Epithelial cell of esophagus (primary cell): ENCODE measurements around the gene MRTFA.

Source experiments
- DNase-seq: peaks from one replicate; pipeline ENCODE4 v3.0.0; 2010; ENCODE audit warnings: low read depth
- H3K4me3 ChIP-seq: 2 replicates; pipeline ENCODE4 v1.5.1; 2011; ENCODE audit warnings: mild to moderate bottlenecking, low read length, control low read depth
- CTCF ChIP-seq: IDR thresholded peaks from 2 replicates; pipeline ENCODE4 v1.5.1; 2011; ENCODE audit warnings: low read depth, mild to moderate bottlenecking, low read length, control low read depth, inconsistent platforms; ENCODE audit not compliant: insufficient read depth; ENCODE audit errors: missing control alignments

MRTFA gene

GRCh38 chr22:40426594-40427333 is 209.8 kb downstream of the MRTFA start:
- DNase-seq = no peak
- no peak for TF ChIP-seq CTCF
- H3K4me3 ChIP-seq = no peak overlapping the region

- no peak for TF ChIP-seq CTCF
- H3K4me3 ChIP-seq = no peak overlapping the region
- DNase-seq = no peak
Observed at GRCh38 chr22:40425082-40425481, 211.4 kb downstream of the MRTFA start.

- no peak overlapping the region for H3K4me3 ChIP-seq
- no peak for TF ChIP-seq CTCF
- DNase-seq = no peak
Observed at GRCh38 chr22:40423882-40424640, 212.5 kb downstream of the MRTFA start.

GRCh38 chr22:40423310-40423688 is 213.2 kb downstream of the MRTFA start:
- no peak for DNase-seq
- TF ChIP-seq CTCF = no peak
- H3K4me3 ChIP-seq = no peak overlapping the region

GRCh38 chr22:40422558-40423309 is 213.8 kb downstream of the MRTFA start:
- no peak overlapping the region for H3K4me3 ChIP-seq
- TF ChIP-seq CTCF = no peak
- DNase-seq = no peak

GRCh38 chr22:40421941-40422340 is 214.6 kb downstream of the MRTFA start:
- no peak for DNase-seq
- H3K4me3 ChIP-seq = no peak overlapping the region
- TF ChIP-seq CTCF = no peak
